Measurements from ENCODE around the gene DCAF4. TPM values are rescaled to one million over a fixed set of nuclear protein-coding genes. Genes with fewer than 3 reads are reported as not detected.

Gene DCAF4
- total RNA-seq, 6 experiments from 2014 or later: 5.8 to 13.6 (median 10.5) TPM

DNA sequence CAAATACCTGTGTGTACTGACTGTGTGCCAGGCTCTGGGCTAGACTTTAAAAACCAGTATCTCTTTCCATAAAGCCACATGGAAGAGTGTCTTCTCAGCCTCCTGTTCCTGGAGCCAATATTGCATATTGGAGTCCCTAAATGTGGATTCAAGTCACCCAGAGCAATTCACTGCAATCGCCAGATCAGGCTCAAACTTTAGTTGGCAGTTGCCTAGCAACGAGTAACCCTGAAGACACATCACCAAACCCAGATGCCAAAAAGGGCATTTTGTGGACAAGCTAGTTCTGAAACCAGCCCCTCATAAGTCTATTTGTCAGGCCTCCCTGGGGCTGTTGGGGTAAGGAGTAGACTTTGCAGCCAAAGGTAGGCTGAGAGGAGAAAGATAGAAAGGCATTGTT, 46.1 kb upstream of the DCAF4 start:
- no peaks in the 10 kb centered on the region for H3K36me3 ChIP-seq
- no peak for TF ChIP-seq POLR2A (IDR thresholded peaks at IDR 0.05)
- TF ChIP-seq, protein P1, sequence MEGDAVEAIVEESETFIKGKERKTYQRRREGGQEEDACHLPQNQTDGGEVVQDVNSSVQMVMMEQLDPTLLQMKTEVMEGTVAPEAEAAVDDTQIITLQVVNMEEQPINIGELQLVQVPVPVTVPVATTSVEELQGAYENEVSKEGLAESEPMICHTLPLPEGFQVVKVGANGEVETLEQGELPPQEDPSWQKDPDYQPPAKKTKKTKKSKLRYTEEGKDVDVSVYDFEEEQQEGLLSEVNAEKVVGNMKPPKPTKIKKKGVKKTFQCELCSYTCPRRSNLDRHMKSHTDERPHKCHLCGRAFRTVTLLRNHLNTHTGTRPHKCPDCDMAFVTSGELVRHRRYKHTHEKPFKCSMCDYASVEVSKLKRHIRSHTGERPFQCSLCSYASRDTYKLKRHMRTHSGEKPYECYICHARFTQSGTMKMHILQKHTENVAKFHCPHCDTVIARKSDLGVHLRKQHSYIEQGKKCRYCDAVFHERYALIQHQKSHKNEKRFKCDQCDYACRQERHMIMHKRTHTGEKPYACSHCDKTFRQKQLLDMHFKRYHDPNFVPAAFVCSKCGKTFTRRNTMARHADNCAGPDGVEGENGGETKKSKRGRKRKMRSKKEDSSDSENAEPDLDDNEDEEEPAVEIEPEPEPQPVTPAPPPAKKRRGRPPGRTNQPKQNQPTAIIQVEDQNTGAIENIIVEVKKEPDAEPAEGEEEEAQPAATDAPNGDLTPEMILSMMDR (IDR thresholded peaks at IDR 0.05): no peak
- no CpG with 5 or more reads among the region's 2 CpGs for WGBS (ENCODE audit: insufficient coverage, low coverage, low lambda C conversion rate, missing lambda C conversion rate)
- H3K27ac ChIP-seq: no peak overlapping the region
- H3K9me3 ChIP-seq: no peaks in the 10 kb centered on the region
- no peak overlapping the region for H3K4me3 ChIP-seq
- ATAC-seq: no peak
- intact Hi-C loops (cut with DNase I): no loop called here
- no peaks in the 10 kb centered on the region for H3K4me1 ChIP-seq
- H3K27me3 ChIP-seq: no peaks in the 10 kb centered on the region
- no peak for DNase-seq

DNA sequence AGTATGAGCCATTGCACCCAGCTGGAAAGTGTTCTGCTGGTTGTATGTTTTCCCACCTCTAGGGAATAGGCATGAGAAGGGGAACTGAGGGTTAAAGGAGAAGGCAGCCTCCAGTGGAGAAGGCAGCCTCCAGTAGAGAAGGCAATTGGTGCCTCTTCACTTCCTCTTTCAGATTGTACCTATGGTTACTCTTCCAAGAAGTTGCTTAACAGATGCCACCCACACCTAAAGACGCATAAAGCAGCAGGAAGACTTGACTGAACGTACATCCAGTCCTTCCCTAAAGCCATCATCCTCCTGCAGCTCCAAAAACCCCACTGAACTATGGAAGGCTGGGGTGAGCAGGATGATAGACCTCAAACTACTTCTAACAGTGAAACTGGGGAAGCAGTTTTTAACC, 45.4 kb upstream of the DCAF4 start:
- 54% methylated on average over 2 of the region's 2 CpGs for WGBS (ENCODE audit: insufficient coverage, low coverage, low lambda C conversion rate, missing lambda C conversion rate)
- Histone ChIP-seq H3K4me3 (no peak overlapping the region), H3K27ac (no peak overlapping the region), H3K4me1 (no peaks in the 10 kb centered on the region), H3K36me3 (no peaks in the 10 kb centered on the region), H3K9me3 (no peaks in the 10 kb centered on the region), H3K27me3 (no peaks in the 10 kb centered on the region)
- intact Hi-C loops (cut with DNase I): no loop called here
- no peak for DNase-seq
- TF ChIP-seq POLR2A (IDR thresholded peaks at IDR 0.05): no peak
- TF ChIP-seq, protein P1 (IDR thresholded peaks at IDR 0.05): no peak
- ATAC-seq: no peak

DNA sequence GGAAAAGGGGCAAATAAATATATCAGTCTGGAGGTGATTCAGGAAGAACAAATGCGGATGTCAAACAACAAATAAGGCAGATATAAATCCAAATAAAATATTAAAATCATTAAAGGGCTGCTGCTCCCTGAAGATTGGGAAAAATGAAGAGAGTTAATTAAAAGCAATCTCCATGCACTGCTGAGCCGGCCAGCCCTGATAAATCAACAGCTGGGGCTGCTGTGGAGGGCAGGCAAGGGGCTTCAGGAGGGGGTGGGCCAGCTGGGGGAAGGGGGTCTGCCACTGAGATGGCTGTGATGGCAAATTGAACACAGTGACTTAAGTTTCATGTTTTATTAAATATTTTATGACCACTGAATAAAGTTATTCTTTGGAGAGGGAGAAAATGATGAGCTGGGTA, 44.7 kb upstream of the DCAF4 start:
- intact Hi-C loops (cut with DNase I): no loop called here
- no peak overlapping the region for H3K27ac ChIP-seq
- 100% methylated on average over 2 of the region's 2 CpGs for WGBS (ENCODE audit: insufficient coverage, low coverage, low lambda C conversion rate, missing lambda C conversion rate)
- TF ChIP-seq, protein P1 (IDR thresholded peaks at IDR 0.05): no peak
- TF ChIP-seq POLR2A (IDR thresholded peaks at IDR 0.05): no peak
- no peak overlapping the region for H3K4me3 ChIP-seq
- no peaks in the 10 kb centered on the region for H3K27me3 ChIP-seq
- H3K36me3 ChIP-seq: no peaks in the 10 kb centered on the region
- no peaks in the 10 kb centered on the region for H3K9me3 ChIP-seq
- no peak for DNase-seq
- H3K4me1 ChIP-seq: no peaks in the 10 kb centered on the region
- no peak for ATAC-seq

DNA sequence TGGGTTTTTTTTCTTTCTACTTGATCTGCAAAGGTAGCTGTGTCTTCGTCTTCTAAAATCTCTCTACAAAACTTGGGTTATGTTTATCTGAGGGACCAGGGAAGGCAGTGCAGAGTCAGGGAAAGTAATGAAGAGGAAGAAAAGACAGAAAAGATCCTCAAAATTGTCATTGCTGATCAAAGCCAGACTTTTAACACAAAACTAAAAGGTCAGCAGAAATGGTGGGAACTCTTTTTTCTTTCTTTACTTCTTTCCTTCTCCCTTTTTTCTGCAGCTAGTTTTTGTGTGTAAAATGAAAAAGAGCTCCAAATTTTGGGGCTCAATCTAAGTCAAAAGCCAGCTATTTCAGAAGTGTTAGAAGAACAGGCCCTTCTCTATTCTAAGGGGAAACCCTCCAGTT, 44.2 kb upstream of the DCAF4 start:
- Histone ChIP-seq H3K4me3 (no peak overlapping the region), H3K36me3 (no peaks in the 10 kb centered on the region), H3K9me3 (no peaks in the 10 kb centered on the region), H3K27me3 (no peaks in the 10 kb centered on the region), H3K27ac (no peak overlapping the region), H3K4me1 (no peaks in the 10 kb centered on the region)
- DNase-seq: no peak
- WGBS (ENCODE audit: insufficient coverage, low coverage, low lambda C conversion rate, missing lambda C conversion rate): 100% methylated on average over 1 of the region's 1 CpG
- TF ChIP-seq POLR2A (IDR thresholded peaks at IDR 0.05): no peak
- TF ChIP-seq, protein P1 (IDR thresholded peaks at IDR 0.05): no peak
- intact Hi-C loops (cut with DNase I): no loop called here
- ATAC-seq: no peak

DNA sequence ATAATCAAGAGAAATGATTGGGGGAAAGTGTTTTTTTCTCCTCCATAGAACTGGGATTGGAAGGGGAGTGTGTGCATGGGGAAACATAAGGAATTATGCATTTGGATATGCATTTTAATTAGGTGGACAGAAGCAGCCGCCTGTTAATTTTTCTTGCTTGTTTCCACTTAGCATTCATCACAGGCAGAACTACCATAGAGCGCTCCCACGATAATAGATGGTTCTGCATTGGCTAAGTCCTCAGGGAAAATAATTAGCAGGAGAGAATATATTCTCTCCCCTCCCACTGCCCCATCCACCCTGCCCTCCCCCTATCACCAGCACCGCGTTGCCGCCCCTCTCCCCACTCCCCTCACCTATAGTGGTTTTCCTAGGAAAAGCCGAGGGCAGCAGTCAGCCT, 43.8 kb upstream of the DCAF4 start:
- intact Hi-C loops (cut with DNase I): no loop called here
- Histone ChIP-seq H3K27me3 (no peaks in the 10 kb centered on the region), H3K36me3 (no peaks in the 10 kb centered on the region), H3K9me3 (no peaks in the 10 kb centered on the region), H3K27ac (no peak overlapping the region), H3K4me3 (no peak overlapping the region), H3K4me1 (no peaks in the 10 kb centered on the region)
- TF ChIP-seq POLR2A (IDR thresholded peaks at IDR 0.05): no peak
- TF ChIP-seq, protein P1 (IDR thresholded peaks at IDR 0.05): no peak
- WGBS (ENCODE audit: insufficient coverage, low coverage, low lambda C conversion rate, missing lambda C conversion rate): 80% methylated on average over 5 of the region's 7 CpGs
- no peak for DNase-seq
- ATAC-seq: no peak
